HG02759 (cell line): ENCODE measurements around the gene AQP9.

ENCODE experiments used
- ATAC-seq: cut with Tn5 transposase; IDR thresholded peaks from one replicate; pipeline ENCODE4 v1.9.1; 2021; ENCODE audit warnings: mild to moderate bottlenecking, moderate library complexity; ENCODE audit not compliant: unreplicated experiment

Gene AQP9

DNA sequence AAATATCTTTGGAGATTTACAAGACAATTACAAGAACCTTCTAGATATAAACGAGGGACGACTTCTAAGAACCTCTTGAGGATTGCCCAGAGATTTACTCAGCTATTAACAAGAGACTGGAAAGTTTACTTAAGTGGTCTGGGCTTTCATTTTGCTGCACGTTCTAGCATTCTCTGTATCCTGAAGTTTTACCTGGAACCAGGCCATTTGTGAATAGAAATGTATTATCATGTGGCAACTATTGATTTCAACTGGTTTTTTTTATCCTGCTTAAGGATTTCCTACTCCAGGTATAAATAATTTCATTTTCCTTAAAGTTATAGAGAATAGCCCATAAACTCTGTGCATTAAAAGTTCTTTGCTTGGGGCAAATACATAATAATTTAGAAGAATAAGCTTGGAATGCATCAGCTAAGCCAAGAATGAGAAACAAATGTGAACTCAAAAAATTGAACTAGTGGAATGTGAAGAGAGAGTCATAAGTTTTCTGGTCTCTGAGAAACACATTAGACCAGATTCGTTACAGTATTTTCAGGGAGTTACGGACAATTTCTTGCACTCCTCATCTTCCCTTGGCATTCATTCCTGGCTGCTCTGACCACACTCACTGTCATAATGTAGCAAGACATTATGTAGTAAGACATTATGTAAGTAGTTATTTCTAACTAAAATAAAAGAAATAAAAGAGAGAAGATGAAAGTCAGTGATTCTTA is 1.3 kb downstream of the AQP9 start:
- ATAC-seq = no peak

DNA sequence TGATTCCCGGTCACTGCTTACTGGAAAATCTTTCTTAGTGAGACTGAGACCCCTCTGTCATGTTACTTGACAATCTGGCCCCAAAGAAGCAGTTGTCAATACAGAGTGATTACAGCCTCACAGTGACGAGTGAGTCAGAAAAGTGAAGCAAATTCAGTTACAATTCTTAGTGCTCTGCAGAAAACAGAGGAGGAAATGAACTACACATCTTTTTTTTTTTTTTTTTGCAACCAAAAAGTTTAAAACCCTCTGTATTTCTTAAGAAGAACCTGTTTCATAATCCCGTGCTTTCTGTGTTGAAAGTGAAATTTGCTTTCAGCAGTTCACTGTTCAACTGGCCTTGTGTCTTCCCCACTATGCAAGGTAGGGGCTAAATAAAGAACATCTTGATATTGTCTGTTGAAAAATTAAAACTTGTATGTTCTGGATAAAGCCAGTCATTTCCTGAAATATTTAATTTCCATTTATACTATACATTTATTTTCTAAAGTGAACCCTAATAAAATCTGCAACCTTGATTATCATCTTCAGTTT is 1.9 kb downstream of the AQP9 start:
- no peak for ATAC-seq

DNA sequence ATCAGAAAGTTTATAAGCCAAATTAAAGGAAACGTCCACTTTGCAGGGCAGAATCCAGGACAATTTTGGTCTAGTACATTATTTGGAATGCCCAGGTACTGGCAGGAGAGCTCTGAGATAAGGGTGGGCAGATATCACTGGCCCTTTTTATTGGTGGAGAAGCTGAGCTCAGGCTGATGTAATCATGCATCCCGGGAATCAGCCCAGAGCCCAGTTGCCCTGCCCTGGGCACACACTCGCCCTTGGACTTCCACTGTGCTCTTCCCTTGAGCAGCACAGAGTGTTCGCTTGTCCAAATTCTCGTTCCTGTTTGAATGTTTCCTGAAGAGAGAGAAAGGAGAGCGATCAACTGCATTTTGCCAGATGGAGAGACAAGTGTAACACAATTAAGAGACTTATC is 3.7 kb downstream of the AQP9 start:
- no peak for ATAC-seq

DNA sequence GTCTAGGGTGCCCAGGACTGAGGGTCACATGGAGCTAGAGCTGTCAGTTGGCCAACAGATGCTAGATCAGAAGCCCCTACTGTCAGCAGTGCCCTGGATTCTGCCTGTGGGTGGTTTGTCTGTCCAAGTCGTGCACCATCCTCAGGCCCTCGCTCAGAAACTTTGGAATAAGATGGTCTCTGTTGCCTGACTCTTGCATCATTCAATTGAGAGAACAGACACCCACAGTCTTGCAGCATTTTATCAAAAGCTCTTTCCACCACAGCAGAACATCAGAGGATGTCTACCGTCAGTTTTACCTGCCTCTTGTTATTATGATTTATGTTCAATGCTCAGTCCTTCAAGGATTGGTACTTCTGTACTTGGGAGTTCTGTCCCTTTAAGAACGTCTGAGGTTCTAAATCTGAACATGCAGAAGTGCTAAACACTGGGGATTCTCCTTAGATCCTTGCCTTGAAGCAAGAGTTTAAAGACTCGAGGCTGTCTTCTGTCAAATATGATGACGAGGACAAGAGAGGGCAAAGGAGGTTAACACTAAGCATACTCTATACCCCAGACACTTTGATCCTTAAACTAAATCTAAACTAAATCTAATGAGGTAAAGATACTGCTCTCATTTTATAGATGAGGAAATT is 4.8 kb downstream of the AQP9 start:
- ATAC-seq = no peak

DNA sequence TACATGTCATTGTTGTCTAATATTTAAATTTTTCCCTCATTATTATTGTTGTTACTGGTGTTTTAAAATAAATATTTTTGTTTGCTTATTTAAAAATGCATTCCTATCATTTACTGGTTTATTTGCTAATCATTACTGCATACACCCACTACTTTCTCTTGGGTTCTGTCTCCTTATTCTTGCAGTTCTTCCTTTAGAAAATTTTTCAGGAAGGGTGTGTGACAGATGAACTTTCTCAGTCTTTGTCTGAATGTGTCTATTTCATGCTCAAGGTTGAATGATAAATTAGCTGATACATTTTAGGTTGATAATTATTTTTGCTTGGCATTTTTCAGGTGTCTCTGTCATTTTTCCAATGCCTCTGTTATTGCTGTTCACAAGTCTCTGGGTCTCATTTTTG is 7.4 kb downstream of the AQP9 start:
- no peak for ATAC-seq

DNA sequence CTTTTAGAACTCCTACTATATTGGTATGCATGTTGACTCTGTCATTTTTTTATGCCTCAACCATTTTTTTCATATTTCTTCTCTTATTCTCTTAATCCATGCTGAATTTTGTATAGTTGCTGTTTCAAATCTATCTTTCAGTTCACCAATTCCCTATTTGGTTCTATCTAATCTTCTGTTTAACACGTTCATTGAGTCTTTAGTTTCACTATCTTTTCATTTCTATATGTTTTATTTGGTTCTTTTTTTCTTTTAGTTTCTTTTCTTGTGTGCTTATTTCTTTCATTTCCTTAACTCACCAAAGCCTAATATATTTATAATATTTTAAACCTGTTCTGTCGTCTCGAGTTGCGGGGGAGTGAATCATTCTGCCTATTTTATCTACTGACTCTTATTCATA is 8.0 kb downstream of the AQP9 start:
- no peak for ATAC-seq

DNA sequence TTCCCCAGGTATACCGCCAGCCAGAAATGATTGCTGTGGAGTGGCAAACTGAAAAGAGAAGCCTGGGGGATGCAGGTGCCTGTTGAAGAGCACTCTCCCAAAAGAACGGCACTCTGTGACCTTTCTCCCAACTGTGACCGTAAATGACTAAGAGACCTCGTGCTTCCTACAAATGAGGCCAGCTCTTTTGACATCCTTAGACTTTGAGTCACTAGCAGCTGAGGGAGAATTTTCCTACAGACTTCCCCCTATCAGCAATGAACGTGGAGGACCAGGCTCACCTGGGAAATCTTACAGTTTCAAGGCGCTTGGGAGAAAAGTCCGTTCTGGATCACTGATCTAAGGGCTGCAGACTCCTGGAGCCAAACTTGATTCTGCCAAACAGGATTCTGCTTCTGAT is 8.6 kb downstream of the AQP9 start:
- ATAC-seq = no peak

DNA sequence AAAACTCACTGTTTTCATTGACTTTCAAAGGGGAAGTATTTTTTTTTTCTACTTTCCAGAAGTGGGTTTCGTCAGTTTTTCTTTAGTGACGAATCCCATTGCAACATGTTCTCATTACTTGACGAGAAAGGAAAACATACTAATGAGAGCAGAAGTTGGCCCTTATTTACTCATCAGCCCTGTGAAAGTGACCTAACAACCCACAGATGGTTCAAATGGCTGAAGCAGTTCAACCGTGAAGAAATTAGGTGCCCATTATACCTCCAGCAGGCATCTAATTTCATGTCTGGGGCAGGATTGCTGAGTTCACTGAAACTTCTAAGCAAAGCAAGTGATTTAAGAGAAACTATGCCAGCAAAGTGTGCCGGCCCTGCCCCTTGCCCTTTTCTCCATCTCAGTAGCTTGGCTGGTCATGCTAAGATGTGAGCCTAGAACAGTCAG is 9.0 kb downstream of the AQP9 start:
- no peak for ATAC-seq

DNA sequence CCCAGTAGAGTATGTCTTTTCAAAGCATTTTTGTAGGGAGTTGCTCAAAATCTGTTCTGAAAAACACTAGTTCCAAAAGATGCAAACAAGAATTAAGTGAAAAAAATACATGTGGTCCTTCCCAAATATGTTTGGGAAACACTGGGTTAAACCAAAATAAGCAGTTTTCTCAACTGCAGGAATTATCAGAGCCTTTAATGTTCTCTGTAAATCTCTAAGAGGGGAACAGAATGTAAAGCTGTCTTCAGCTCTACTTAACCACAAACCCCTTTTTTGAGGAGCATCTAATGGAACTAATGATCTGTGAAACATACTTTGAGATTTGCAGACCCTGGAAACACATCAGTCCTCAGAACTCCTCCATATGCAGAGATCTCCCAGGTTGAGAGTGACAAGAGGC is 9.9 kb downstream of the AQP9 start:
- no peak for ATAC-seq

DNA sequence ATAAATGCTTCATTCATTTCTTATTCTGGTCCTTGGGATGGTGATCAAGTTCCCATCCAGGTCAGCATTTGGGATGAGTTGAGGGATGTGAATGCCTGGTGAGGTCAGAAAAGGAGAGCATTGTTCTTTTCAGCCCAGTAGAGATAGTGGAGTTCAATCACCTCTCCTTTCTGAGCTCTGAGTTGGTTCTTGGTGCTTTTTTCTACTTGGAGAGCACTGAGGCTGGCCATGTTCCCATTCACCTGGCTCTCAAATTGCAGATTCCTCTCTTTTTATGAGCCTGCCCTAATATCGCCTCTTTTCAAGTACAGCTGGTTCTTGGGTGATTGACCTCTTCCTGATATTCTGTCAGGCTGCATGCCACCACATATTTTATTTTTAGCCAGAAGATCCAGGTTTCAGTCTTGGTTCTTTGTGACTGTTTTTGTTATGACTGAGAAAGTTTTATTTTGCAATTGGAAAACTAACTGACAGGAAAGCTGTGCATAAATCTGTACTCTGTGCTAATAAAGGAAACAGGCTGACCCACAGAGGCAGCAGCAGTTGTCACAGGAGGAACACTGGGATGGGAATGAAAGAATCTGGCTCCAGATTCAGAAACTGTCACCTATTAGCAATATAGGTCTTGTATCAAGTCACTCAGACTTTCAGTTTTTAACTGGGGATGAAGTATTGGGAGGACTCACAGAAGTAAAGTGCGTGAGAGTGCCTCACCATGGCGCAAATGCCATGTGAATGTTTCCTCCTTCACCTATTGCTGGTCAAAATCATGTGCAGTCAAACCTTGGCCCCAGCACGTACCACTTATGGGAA is 10.7 kb downstream of the AQP9 start:
- no peak for ATAC-seq

DNA sequence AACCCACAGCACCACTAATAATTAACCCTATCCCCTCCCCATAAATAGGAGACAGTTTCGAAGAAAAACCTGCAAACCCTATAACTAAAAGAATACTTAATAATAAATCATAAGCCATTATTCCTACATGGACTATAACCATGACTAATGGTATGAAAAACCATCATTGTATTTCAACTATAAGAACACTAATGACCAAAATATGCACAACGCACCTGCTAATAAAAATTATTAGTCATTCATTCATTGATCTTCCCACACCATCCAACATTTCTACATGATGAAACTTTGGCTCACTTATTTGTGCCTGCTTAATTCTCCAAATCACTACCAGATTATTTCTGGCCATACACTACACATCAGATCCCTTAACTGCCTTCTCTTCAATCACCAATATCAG is 16.6 kb downstream of the AQP9 start:
- ATAC-seq = no peak

DNA sequence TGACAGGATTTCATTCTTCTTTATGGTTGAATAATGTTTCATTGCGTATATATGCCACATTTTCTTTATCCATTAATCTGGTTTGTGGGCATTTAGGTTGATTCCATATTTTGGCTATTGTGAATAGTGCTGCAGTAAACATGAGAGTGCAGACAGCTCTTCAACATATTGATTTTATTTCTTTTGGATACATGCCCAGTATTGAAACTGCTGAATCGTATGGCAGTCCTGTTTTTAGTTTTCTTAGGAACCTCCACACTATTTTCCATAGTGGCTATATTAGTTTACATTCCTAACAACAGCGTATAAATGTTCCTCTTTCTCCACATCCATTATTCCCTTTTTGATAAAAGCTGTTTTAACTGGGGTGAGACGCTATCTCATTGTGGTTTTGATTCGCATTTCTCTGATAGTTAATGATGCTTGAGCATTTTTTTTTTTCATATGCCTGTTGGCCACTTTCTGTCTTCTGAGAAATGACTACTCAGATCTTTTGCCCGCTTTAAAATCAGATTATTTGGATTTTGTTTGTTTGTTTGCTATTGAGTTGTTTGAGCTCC is 21.7 kb downstream of the AQP9 start:
- ATAC-seq = no peak

DNA sequence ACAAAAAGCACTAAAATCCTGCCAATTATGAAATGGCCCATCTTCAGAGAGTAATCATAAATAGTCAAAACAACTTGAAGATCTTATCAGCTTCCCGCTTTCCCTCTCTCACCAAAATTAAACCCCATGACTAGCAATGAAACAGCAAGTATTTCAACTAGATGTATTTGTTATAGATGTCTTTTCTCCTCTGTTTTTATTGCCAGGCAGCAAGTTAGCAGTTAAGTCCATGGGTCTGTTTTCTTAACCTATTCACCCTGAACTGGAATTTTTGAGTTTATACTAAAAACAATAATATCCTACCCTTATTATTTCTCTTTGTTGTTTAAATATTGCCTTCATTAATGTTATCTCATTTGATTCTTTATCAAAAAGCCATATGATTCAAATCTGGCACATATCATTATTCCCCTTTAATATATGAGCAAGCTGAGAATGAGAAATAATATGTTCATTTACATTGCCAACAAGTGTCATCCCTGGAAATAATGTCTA is 23.3 kb downstream of the AQP9 start:
- no peak for ATAC-seq

DNA sequence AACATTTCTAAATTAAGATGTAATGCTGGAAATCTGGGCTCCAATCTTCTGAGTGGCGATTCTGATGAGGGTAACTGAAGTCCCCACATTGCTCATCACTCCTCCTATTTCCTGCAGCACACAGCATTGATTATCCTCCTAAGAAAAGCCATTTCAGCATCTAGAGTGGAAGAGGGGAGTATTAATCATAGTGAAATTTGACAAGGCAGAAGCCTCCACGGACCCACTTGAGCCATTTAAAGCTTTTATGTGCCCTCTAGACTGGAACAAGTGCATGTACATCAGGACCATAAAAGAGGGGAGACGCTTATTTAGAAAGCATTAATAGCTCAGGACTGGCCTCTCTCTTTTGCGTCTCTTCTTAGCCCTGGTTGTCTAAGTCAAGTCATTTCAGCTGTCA is 25.8 kb downstream of the AQP9 start:
- ATAC-seq = no peak

DNA sequence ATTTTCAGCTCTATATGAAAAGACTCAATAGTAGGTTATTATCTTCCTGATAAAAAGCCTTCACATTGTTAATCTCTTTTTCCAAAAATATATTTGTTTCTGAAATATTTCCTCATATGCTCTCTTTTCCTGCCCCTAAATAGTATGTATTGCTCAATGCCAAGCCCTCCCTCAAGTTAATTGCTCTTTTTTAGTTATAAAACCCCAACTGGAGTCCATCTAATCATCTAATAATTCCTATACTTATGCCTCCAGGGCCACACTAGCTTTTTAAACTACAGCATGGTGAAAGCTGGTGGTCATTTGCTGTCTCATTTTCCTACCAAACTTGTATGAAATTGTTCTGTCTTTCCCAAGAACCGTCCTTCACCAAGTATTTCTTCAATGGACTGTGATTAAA is 26.7 kb downstream of the AQP9 start:
- no peak for ATAC-seq

DNA sequence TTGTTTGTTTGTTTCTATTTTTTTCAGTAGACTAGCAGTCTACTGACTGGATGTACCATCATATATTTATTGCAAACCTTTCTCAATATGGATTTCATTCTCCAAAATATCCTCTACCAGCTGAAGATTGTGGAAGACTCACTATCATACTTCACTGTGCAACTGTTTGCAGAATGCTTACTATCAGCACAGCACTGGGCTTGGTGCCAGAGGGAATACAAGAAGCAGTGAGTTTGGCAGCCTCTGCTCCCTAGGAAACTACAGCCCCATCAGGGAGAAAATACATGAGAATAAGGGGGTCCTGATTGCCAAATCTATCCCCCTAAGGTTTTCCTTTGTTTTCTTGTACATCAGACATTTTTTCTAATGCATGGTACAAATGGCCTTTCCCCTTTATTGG is 27.5 kb downstream of the AQP9 start:
- no peak for ATAC-seq

DNA sequence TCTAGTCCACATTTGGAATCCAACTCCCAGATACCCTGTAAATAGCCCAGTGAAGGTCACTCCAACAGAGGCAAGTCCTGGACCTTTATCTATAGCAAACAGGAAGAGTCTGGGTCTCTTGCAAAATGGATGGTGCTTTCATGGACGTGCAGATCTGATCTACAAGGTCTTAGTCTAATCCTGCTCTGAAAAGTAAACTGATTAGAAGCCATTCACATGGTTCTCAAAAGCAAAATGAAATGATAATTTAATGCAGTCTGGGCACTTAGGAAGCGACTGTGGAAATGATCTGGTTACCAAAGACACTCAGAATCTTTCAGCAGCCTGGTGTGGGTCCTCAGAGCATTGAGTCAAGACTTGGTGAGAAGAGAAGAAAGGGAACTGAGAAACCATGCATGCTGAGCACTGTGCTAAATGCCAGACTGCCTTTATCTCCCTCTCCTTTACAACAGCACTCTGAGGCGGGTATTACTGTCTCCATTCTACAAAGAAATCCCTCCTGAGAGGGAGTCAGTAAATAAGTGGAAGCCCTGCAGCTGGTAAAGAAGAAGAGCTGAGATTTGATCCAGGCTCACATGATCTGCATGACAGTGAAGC is 29.0 kb downstream of the AQP9 start:
- ATAC-seq = peak; percentile 49

DNA sequence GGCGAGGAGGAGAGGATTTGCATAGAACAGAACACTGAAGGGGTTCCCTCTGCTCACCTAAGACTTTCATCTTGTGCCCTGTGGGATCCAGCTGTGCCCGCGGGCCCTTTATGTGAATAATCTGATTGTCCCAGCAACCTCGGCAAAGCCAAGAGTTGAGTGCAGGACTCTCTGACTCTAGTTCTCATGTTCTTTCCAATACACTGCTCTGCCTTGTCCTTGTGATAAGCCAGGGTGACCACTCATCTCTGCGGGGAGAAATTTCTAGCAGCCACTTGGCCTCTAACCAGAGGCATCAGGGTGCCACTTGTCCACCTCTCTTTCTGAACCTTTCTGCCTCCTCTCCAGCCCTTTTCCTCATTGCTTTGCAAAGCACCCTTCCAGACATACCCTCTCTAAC is 31.8 kb downstream of the AQP9 start:
- ATAC-seq = no peak

DNA sequence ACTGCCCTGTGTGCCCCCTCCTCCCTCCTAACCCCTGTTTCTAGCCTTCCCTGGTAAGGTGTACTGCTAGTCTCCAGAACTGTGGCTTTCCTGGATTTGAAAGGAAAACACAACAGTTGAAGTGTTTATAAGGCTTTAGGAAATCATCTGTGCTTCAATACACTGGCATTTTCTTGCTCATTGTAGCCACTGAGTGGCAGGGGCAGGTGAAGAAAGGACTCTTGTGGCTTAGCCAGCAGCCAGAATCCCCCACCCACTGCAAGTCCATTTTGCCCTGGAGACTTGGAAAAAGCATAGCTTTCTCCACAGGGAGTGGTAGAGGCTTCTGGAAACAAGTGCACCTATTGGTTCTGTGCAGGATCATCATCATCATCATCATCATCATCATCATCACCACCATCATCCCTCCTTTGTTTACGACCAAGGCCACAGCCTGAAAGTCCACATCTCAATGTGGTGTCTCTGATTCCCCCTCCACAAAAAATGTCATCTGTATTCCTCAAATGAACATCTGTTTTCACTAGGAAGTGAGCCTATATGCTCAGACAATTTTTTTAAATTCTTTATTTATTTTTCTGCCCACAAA is 33.4 kb downstream of the AQP9 start:
- ATAC-seq = no peak

DNA sequence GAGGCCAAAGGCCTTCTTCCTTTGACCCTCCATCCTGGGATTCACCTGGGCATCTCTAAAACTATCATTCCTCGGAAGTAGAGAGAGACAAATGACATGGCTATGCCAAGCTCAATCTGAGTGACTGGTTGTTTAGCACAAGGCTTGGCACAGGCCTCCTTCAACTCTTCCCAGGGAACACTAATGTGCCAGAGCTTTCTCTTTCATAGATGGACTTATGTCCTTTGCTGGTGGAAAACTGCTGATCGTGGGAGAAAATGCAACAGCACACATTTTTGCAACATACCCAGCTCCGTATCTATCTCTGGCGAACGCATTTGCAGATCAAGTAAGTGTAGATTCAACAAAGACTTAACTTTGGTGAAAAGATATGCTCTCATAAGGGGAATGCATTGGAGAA is 36.5 kb downstream of the AQP9 start:
- ATAC-seq = no peak

DNA sequence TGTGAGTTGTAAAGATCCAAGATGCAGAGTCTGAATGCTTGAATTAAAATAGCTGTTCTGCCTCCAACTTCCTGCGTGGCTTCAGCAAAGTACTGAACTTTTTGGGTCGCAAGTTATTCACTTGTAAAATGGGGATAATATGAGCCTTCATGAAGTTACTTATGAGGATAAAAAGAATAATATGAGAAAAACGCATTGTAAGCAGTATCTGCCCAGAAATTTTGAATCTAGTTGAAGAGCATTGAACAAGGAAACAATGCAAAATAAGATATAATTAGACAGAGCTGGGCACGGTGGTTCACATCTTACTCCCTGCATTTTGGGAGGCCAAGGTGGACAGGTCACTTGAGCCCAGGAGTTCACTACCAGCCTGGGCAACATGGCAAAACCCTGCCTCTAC is 37.8 kb downstream of the AQP9 start:
- ATAC-seq = no peak
